ENCODE data around the gene PRPF19. TPM values are rescaled to one million over a fixed set of nuclear protein-coding genes. Genes with fewer than 3 reads are reported as not detected.

The PRPF19 gene
- total RNA-seq, 6 donors from 2014 or later = 10.5 to 72.8 (median 55.1) TPM

- no peak overlapping the region for H3K27ac ChIP-seq
- peaks cover 5 to 56% (median 29%) of the 10 kb centered on the region in 4 donors for H3K36me3 ChIP-seq
- H3K4me3 ChIP-seq = no peak overlapping the region
- no peak for DNase-seq
- peak in 1 of 2 donors; percentile 14 for ATAC-seq (ENCODE audit: low FRiP score in 2 of 2)
- H3K4me1 ChIP-seq = peaks cover 9 to 41% (median 28%) of the 10 kb centered on the region in 4 donors
- H3K9me3 ChIP-seq = no peaks in the 10 kb centered on the region
- TF ChIP-seq POLR2AphosphoS5 (IDR thresholded peaks at IDR 0.05) (no peak), POLR2A (IDR thresholded peaks at IDR 0.05) (no peak), CTCF (IDR thresholded peaks at IDR 0.05) (peak in 1 of 6 experiments; percentile 13), EP300 (IDR thresholded peaks at IDR 0.05) (no peak)
- no peaks in the 10 kb centered on the region for H3K27me3 ChIP-seq
- WGBS, 2 donors = 78 to 87% methylated on average over 11 of the region's 11 CpGs
Observed at GRCh38 chr11:60944490-60945294, 38.3 kb upstream of the PRPF19 start.

- H3K4me1 ChIP-seq = peaks cover 3 to 37% (median 19%) of the 10 kb centered on the region in 4 donors
- no peaks in the 10 kb centered on the region for H3K9me3 ChIP-seq
- H3K27me3 ChIP-seq = no peaks in the 10 kb centered on the region
- no peak for ATAC-seq (ENCODE audit: low FRiP score in 2 of 2)
- peaks cover 5 to 73% (median 39%) of the 10 kb centered on the region in 4 donors for H3K36me3 ChIP-seq
- 58 to 63% methylated on average over 4 to 9 of the region's 9 CpGs for whole genome bisulfite sequencing, 2 donors
- no peak for TF ChIP-seq POLR2A (IDR thresholded peaks at IDR 0.05)
- TF ChIP-seq POLR2AphosphoS5 (IDR thresholded peaks at IDR 0.05) = no peak
- no peak for TF ChIP-seq CTCF (IDR thresholded peaks at IDR 0.05)
- no peak for TF ChIP-seq EP300 (IDR thresholded peaks at IDR 0.05)
- no peak overlapping the region for H3K4me3 ChIP-seq
- H3K27ac ChIP-seq = peak overlapping the region in 3 of 4 donors; percentile 51 to 57 (median 57)
- DNase-seq = peak in 1 of 2 donors; percentile 80
Observed at GRCh38 chr11:60942970-60943565, 36.7 kb upstream of the PRPF19 start.

GRCh38 chr11:60942219-60942618 lies 35.8 kb upstream of the PRPF19 start:
- Histone ChIP-seq H3K27ac (peak overlapping the region in 3 of 4 donors; percentile 26 to 57 (median 51)), H3K4me3 (no peak overlapping the region), H3K4me1 (peaks cover 3 to 32% (median 19%) of the 10 kb centered on the region in 4 donors), H3K9me3 (no peaks in the 10 kb centered on the region), H3K27me3 (no peaks in the 10 kb centered on the region), H3K36me3 (peaks cover 5 to 80% (median 41%) of the 10 kb centered on the region in 4 donors)
- ATAC-seq (ENCODE audit: low FRiP score in 2 of 2) (no peak), DNase-seq (no peak)
- TF ChIP-seq CTCF (IDR thresholded peaks at IDR 0.05) = no peak
- no peak for TF ChIP-seq POLR2A (IDR thresholded peaks at IDR 0.05)
- no peak for TF ChIP-seq EP300 (IDR thresholded peaks at IDR 0.05)
- WGBS, 2 donors = 80 to 92% methylated on average over 2 to 4 of the region's 4 CpGs

- WGBS, 2 donors = 77 to 82% methylated on average over 5 to 6 of the region's 6 CpGs
- Histone ChIP-seq H3K36me3 (peaks cover 5 to 83% (median 44%) of the 10 kb centered on the region in 4 donors), H3K9me3 (no peaks in the 10 kb centered on the region), H3K27me3 (no peaks in the 10 kb centered on the region), H3K4me3 (no peak overlapping the region), H3K27ac (peak overlapping the region in 1 of 4 donors; percentile 51), H3K4me1 (peaks cover 7 to 38% (median 22%) of the 10 kb centered on the region in 4 donors)
- ATAC-seq (ENCODE audit: low FRiP score in 2 of 2) = no peak
- DNase-seq = no peak
- TF ChIP-seq POLR2AphosphoS5 (IDR thresholded peaks at IDR 0.05) (no peak), POLR2A (IDR thresholded peaks at IDR 0.05) (no peak), EP300 (IDR thresholded peaks at IDR 0.05) (no peak), CTCF (IDR thresholded peaks at IDR 0.05) (no peak)
Observed at GRCh38 chr11:60941371-60942119, 35.2 kb upstream of the PRPF19 start.
